ENCODE results near the gene INSYN2B.
A peak's percentile ranks its signal among the peaks of the same experiment; 100 is the strongest.

The INSYN2B gene

GRCh38 chr5:169909945-169910344, 70.3 kb downstream of the INSYN2B start:
- no peaks in the 10 kb centered on the region for H3K36me3 ChIP-seq (ENCODE audit: insufficient read depth, insufficient read length, low read length)
- no peak for DNase-seq (ENCODE audit: low read depth, low spot score)

GRCh38 chr5:169908864-169909263, 71.4 kb downstream of the INSYN2B start:
- Histone ChIP-seq H3K36me3 (ENCODE audit: insufficient read depth, insufficient read length, low read length) (no peaks in the 10 kb centered on the region), H3K9me3 (ENCODE audit: insufficient read depth, low read length) (no peaks in the 10 kb centered on the region), H3K27me3 (ENCODE audit: insufficient read depth, insufficient read length) (peaks cover 91% of the 10 kb centered on the region), H3K4me3 (ENCODE audit: insufficient read length, low read depth) (no peak overlapping the region), H3K9ac (ENCODE audit: insufficient read length, low read depth) (no peak overlapping the region), H3K4me1 (ENCODE audit: insufficient read depth, insufficient read length) (no peaks in the 10 kb centered on the region)
- no peak for DNase-seq (ENCODE audit: low read depth, low spot score)
- no peak for TF ChIP-seq SUZ12 (IDR thresholded peaks at IDR 0.05; ENCODE audit: extremely low read depth, insufficient read depth, insufficient read length)
- TF ChIP-seq YY1 (IDR thresholded peaks at IDR 0.05; ENCODE audit: insufficient read depth, insufficient read length) = no peak
- TF ChIP-seq ZNF274 (IDR thresholded peaks at IDR 0.05; ENCODE audit: low read depth, low read length) = no peak

More at GRCh38 chr5:169909945-169910344, 70.3 kb downstream of the INSYN2B start:
- Histone ChIP-seq H3K9ac (ENCODE audit: insufficient read length, low read depth) (no peak overlapping the region), H3K9me3 (ENCODE audit: insufficient read depth, low read length) (no peaks in the 10 kb centered on the region), H3K27me3 (ENCODE audit: insufficient read depth, insufficient read length) (peaks cover 86% of the 10 kb centered on the region), H3K4me3 (ENCODE audit: insufficient read length, low read depth) (no peak overlapping the region), H3K4me1 (ENCODE audit: insufficient read depth, insufficient read length) (no peaks in the 10 kb centered on the region)
- TF ChIP-seq ZNF274 (IDR thresholded peaks at IDR 0.05; ENCODE audit: low read depth, low read length) = no peak
- no peak for TF ChIP-seq YY1 (IDR thresholded peaks at IDR 0.05; ENCODE audit: insufficient read depth, insufficient read length)
- TF ChIP-seq SUZ12 (IDR thresholded peaks at IDR 0.05; ENCODE audit: extremely low read depth, insufficient read depth, insufficient read length) = no peak

GRCh38 chr5:169906745-169907649, 73.3 kb downstream of the INSYN2B start:
- Histone ChIP-seq H3K9me3 (ENCODE audit: insufficient read depth, low read length) (no peaks in the 10 kb centered on the region), H3K4me3 (ENCODE audit: insufficient read length, low read depth) (no peak overlapping the region), H3K9ac (ENCODE audit: insufficient read length, low read depth) (no peak overlapping the region), H3K36me3 (ENCODE audit: insufficient read depth, insufficient read length, low read length) (no peaks in the 10 kb centered on the region), H3K4me1 (ENCODE audit: insufficient read depth, insufficient read length) (no peaks in the 10 kb centered on the region), H3K27me3 (ENCODE audit: insufficient read depth, insufficient read length) (peaks cover 90% of the 10 kb centered on the region)
- peak; percentile 18 for DNase-seq (ENCODE audit: low read depth, low spot score)
- TF ChIP-seq ZNF274 (IDR thresholded peaks at IDR 0.05; ENCODE audit: low read depth, low read length) = no peak
- no peak for TF ChIP-seq YY1 (IDR thresholded peaks at IDR 0.05; ENCODE audit: insufficient read depth, insufficient read length)
- no peak for TF ChIP-seq SUZ12 (IDR thresholded peaks at IDR 0.05; ENCODE audit: extremely low read depth, insufficient read depth, insufficient read length)

DNA sequence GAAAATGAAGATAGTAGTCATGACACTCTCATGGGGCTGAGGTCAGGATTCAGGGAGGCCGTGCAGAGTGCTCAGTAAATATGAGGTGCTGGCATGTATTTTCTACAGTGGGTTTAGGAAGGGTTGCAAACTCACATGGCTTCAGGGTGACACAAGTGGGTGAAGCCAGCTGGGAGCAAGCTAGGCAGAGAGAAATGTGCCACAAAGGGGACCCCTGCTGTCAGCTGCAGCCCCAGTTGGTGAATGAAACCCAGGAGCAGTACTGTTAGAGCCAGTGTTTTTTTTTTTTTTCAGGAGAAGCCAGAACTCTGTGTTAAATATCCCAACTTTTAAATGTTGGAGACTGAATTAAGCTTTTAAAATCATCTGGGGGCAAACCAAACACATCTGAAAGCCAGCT, 75.3 kb downstream of the INSYN2B start:
- no peak for DNase-seq (ENCODE audit: low read depth, low spot score)
- Histone ChIP-seq H3K4me1 (ENCODE audit: insufficient read depth, insufficient read length) (no peaks in the 10 kb centered on the region), H3K9ac (ENCODE audit: insufficient read length, low read depth) (no peak overlapping the region), H3K36me3 (ENCODE audit: insufficient read depth, insufficient read length, low read length) (no peaks in the 10 kb centered on the region), H3K4me3 (ENCODE audit: insufficient read length, low read depth) (no peak overlapping the region), H3K27me3 (ENCODE audit: insufficient read depth, insufficient read length) (peaks cover 90% of the 10 kb centered on the region), H3K9me3 (ENCODE audit: insufficient read depth, low read length) (no peaks in the 10 kb centered on the region)
- TF ChIP-seq SUZ12 (IDR thresholded peaks at IDR 0.05; ENCODE audit: extremely low read depth, insufficient read depth, insufficient read length) (no peak), ZNF274 (IDR thresholded peaks at IDR 0.05; ENCODE audit: low read depth, low read length) (no peak), YY1 (IDR thresholded peaks at IDR 0.05; ENCODE audit: insufficient read depth, insufficient read length) (no peak)

DNA sequence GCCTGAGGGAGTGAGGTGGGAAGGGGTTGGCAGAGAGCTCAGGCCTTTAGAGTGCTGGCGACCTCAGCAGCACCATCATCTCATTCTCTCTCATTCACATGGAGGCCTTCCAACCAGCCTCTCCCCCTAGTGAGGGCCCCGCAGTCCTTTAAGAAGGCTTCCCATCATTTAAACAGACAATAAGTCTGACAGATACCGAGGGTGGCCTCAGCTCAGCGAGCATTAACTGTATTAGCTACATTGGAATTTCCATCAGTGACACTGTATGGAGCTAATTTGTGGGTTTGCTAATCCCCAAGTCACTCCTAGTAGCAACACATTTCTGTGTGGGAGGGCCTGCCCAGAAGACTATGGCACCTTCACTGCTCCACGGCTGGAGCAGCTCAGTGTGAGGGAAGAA, 75.8 kb downstream of the INSYN2B start:
- H3K4me3 ChIP-seq (ENCODE audit: insufficient read length, low read depth) = no peak overlapping the region
- DNase-seq (ENCODE audit: low read depth, low spot score) = no peak
- TF ChIP-seq ZNF274 (IDR thresholded peaks at IDR 0.05; ENCODE audit: low read depth, low read length) = no peak
- TF ChIP-seq YY1 (IDR thresholded peaks at IDR 0.05; ENCODE audit: insufficient read depth, insufficient read length) = no peak
- no peak for TF ChIP-seq SUZ12 (IDR thresholded peaks at IDR 0.05; ENCODE audit: extremely low read depth, insufficient read depth, insufficient read length)
- no peaks in the 10 kb centered on the region for H3K36me3 ChIP-seq (ENCODE audit: insufficient read depth, insufficient read length, low read length)
- no peaks in the 10 kb centered on the region for H3K9me3 ChIP-seq (ENCODE audit: insufficient read depth, low read length)
- H3K27me3 ChIP-seq (ENCODE audit: insufficient read depth, insufficient read length) = peaks cover 88% of the 10 kb centered on the region
- no peaks in the 10 kb centered on the region for H3K4me1 ChIP-seq (ENCODE audit: insufficient read depth, insufficient read length)
- no peak overlapping the region for H3K9ac ChIP-seq (ENCODE audit: insufficient read length, low read depth)

DNA sequence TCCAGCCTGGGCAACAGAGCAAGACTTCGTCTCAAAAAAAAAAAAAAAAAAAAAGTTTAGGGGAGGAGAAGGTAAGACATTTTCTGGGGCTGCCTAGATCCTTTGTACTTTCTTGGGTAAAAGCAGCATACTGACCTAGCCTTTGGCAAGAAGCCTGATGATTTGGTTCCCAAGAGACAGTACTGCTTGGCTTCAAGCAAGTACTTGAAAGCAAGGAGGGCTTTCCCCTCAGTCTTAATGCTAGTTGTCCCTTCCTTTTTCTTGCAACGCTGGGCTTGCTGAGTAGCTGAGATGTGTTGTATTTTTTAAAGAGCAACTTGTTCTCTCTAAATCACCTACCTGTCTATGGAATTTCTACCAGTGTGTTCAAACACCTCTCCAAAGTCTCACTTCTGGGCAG, 76.2 kb downstream of the INSYN2B start:
- Histone ChIP-seq H3K4me1 (ENCODE audit: insufficient read depth, insufficient read length) (no peaks in the 10 kb centered on the region), H3K36me3 (ENCODE audit: insufficient read depth, insufficient read length, low read length) (no peaks in the 10 kb centered on the region), H3K27me3 (ENCODE audit: insufficient read depth, insufficient read length) (peaks cover 86% of the 10 kb centered on the region), H3K9ac (ENCODE audit: insufficient read length, low read depth) (no peak overlapping the region), H3K4me3 (ENCODE audit: insufficient read length, low read depth) (no peak overlapping the region), H3K9me3 (ENCODE audit: insufficient read depth, low read length) (no peaks in the 10 kb centered on the region)
- no peak for DNase-seq (ENCODE audit: low read depth, low spot score)
- no peak for TF ChIP-seq SUZ12 (IDR thresholded peaks at IDR 0.05; ENCODE audit: extremely low read depth, insufficient read depth, insufficient read length)

- Histone ChIP-seq H3K36me3 (ENCODE audit: insufficient read depth, insufficient read length, low read length) (no peaks in the 10 kb centered on the region), H3K9ac (ENCODE audit: insufficient read length, low read depth) (no peak overlapping the region), H3K27me3 (ENCODE audit: insufficient read depth, insufficient read length) (peaks cover 68% of the 10 kb centered on the region), H3K9me3 (ENCODE audit: insufficient read depth, low read length) (no peaks in the 10 kb centered on the region), H3K4me3 (ENCODE audit: insufficient read length, low read depth) (no peak overlapping the region), H3K4me1 (ENCODE audit: insufficient read depth, insufficient read length) (no peaks in the 10 kb centered on the region)
- TF ChIP-seq SUZ12 (IDR thresholded peaks at IDR 0.05; ENCODE audit: extremely low read depth, insufficient read depth, insufficient read length) (no peak), YY1 (IDR thresholded peaks at IDR 0.05; ENCODE audit: insufficient read depth, insufficient read length) (no peak), ZNF274 (IDR thresholded peaks at IDR 0.05; ENCODE audit: low read depth, low read length) (no peak)
- DNase-seq (ENCODE audit: low read depth, low spot score) = no peak
Observed at GRCh38 chr5:169901896-169902295, 78.4 kb downstream of the INSYN2B start.

All from NT2/D1 (cell line).